ENCODE results near the gene CACNA1G. TPM values are rescaled to one million over a fixed set of nuclear protein-coding genes. Genes with fewer than 3 reads are reported as not detected.
A peak's percentile ranks its signal among the peaks of the same experiment; 100 is the strongest.

Gene CACNA1G
- total and polyA plus RNA-seq, 8 donors, result 0.50 to 38.2 (median 19.5) TPM

DNA sequence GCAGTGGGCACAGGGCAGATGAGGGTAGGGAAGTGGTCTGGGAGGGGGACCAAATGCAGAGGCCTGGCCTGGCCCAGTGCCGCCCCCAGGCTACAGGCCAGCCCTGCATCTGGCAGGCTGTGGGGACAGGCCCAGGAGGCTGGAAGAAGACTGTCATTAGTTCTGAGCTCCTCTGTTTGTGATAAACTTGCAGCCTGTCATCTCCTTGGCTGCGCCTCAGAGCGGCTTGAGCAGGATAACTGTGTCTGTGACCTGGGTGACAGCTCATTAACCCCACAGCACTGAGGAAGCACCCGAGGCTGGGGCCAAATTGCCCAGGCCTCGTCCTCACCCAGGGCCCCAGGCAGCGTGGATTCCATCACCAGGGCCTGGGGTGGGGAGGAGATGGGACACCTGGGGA lies 98.1 kb downstream of the CACNA1G start:
- Histone ChIP-seq H3K4me1 (peaks cover 21 to 31% of the 10 kb centered on the region in 2 donors), H3K27ac (no peak overlapping the region), H3K9me3 (no peaks in the 10 kb centered on the region), H3K4me3 (no peak overlapping the region), H3K36me3 (no peaks in the 10 kb centered on the region), H3K27me3 (no peaks in the 10 kb centered on the region)
- DNase-seq (peak in 3 of 4 donors; percentile 47 to 88 (median 78)), ATAC-seq (no peak)
- TF ChIP-seq, protein P1, sequence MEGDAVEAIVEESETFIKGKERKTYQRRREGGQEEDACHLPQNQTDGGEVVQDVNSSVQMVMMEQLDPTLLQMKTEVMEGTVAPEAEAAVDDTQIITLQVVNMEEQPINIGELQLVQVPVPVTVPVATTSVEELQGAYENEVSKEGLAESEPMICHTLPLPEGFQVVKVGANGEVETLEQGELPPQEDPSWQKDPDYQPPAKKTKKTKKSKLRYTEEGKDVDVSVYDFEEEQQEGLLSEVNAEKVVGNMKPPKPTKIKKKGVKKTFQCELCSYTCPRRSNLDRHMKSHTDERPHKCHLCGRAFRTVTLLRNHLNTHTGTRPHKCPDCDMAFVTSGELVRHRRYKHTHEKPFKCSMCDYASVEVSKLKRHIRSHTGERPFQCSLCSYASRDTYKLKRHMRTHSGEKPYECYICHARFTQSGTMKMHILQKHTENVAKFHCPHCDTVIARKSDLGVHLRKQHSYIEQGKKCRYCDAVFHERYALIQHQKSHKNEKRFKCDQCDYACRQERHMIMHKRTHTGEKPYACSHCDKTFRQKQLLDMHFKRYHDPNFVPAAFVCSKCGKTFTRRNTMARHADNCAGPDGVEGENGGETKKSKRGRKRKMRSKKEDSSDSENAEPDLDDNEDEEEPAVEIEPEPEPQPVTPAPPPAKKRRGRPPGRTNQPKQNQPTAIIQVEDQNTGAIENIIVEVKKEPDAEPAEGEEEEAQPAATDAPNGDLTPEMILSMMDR (IDR thresholded peaks at IDR 0.05), result no peak
- intact Hi-C loops (cut with DNase I), result no loop called here

DNA sequence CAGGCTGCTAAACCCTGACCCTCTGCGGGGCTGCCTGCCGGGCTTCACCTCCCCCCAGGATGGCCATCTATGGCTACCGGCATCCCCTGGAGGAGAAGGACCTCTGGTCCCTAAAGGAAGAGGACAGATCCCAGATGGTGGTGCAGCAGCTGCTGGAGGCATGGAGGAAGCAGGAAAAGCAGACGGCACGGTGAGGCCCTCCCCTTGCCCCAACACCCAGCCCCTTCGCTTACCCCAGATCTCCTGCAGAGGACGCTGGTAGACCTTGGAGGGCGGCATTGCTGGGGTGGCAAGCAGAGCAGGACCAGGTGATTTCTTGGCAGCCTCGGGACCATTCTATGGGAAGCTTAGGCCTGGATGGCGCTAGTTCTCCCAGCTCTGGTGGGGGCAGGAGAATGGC lies 98.7 kb downstream of the CACNA1G start:
- Histone ChIP-seq H3K27ac (no peak overlapping the region), H3K4me3 (no peak overlapping the region), H3K36me3 (no peaks in the 10 kb centered on the region), H3K9me3 (no peaks in the 10 kb centered on the region), H3K27me3 (no peaks in the 10 kb centered on the region), H3K4me1 (peaks cover 21 to 31% of the 10 kb centered on the region in 2 donors)
- TF ChIP-seq, protein P1 (IDR thresholded peaks at IDR 0.05), result no peak
- no peak for ATAC-seq
- intact Hi-C loops (cut with DNase I), result no loop called here
- peak in 1 of 4 donors; percentile 41 for DNase-seq

DNA sequence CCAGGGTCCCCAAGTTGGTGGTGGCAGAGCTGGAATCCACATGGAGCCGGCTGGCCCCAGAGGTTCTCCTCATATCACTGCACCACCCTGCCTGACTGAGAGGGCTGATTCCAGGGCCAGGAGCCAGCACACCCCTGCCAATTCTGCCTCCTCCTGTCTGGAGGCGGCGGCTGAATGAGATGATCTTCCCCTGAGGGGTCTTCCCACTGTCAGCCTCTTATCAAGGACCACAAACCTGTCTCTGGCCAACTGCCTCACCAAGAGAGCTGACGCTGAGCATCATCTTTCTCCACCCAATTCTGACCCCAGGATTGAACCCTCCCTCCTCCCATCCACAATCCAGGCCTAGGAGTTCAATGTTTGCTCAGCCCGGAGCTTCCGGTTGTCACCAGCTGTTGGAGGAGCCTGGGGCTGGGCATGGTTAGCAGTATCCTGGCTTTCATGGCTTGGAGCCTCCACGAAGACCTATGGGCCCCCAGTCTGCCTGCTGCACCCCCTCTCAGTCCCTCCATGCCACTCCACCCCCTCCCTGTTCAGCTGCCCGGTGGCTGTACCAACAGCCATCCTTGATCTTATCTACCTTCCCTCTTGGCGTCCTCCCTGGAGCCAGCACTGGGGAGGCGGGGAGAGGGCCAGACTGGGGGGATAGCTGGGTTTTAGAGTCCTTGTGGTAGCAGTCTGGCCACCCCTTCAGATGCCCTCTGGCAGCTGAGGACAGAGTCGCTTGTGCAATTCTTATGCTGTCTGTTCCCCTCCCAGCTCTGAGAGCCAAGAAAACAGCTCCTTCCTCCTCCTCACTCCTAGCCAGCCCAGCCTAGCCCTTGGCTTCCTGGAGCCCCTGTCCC lies 99.7 kb downstream of the CACNA1G start:
- Histone ChIP-seq H3K4me3 (no peak overlapping the region), H3K27ac (peak overlapping the region; percentile 57 to 75), H3K36me3 (no peaks in the 10 kb centered on the region), H3K27me3 (no peaks in the 10 kb centered on the region), H3K4me1 (peaks cover 21 to 31% of the 10 kb centered on the region in 2 donors), H3K9me3 (no peaks in the 10 kb centered on the region)
- DNase-seq (peak in 3 of 4 donors; percentile 51 to 72 (median 57)), ATAC-seq (peak; percentile 60)
- intact Hi-C loops (cut with DNase I), result no loop called here
- TF ChIP-seq, protein P1 (IDR thresholded peaks at IDR 0.05), result no peak

DNA sequence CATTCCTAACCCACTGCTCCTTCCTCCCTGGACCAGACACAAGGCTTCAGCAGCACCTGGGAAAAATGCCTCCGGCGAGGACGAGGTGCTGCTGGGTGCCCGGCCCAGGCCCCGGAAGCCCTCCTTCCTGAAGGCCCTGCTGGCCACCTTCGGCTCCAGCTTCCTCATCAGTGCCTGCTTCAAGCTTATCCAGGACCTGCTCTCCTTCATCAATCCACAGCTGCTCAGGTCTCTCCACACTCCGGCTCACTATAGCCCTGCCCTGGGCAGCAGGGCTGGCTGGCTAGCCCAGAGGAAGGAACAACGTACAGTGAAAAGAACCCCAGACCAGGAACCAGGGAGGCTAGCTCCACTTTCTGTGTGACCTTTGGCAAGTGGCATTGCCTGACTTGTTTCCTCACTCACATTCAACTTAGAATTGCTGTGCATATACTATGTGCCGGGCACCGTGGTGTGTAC lies 100.4 kb downstream of the CACNA1G start:
- no peak overlapping the region for H3K4me3 ChIP-seq
- H3K27ac ChIP-seq, result peak overlapping the region; percentile 57 to 75
- intact Hi-C loops (cut with DNase I), result no loop called here
- peaks cover 21 to 31% of the 10 kb centered on the region in 2 donors for H3K4me1 ChIP-seq
- DNase-seq (peak in 1 of 4 donors; percentile 79), ATAC-seq (peak; percentile 8)
- H3K36me3 ChIP-seq, result no peaks in the 10 kb centered on the region
- no peaks in the 10 kb centered on the region for H3K9me3 ChIP-seq
- TF ChIP-seq, protein P1 (IDR thresholded peaks at IDR 0.05), result no peak
- H3K27me3 ChIP-seq, result no peaks in the 10 kb centered on the region

DNA sequence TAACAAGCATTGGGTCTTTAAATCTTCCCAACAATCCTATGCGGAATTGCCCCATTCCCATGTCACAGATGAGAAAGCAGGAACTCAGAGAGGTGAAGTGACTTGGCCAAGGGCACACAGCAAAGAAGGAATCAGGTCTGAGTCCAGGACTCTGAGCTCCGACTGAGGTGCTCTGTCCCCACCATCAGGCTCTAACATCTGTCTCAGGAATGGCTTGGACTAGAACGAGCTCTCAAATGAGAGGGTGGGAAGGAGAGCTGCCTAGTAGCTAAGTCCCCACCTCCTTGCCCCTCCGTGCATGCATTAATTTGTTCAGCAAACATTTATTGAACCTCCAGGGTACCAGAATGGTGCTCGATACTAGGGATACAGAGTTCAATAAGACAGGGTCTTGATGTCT lies 100.8 kb downstream of the CACNA1G start:
- H3K9me3 ChIP-seq, result no peaks in the 10 kb centered on the region
- ATAC-seq (no peak), DNase-seq (peak in 1 of 4 donors; percentile 0)
- H3K4me1 ChIP-seq, result peaks cover 21 to 31% of the 10 kb centered on the region in 2 donors
- H3K36me3 ChIP-seq, result no peaks in the 10 kb centered on the region
- H3K27ac ChIP-seq, result peak overlapping the region; percentile 57 to 75
- intact Hi-C loops (cut with DNase I), result no loop called here
- H3K4me3 ChIP-seq, result no peak overlapping the region
- TF ChIP-seq, protein P1 (IDR thresholded peaks at IDR 0.05), result no peak
- no peaks in the 10 kb centered on the region for H3K27me3 ChIP-seq

Data from left lung (tissue), 10 donors.